Measurements from ENCODE around the gene SEPTIN3.

DNA sequence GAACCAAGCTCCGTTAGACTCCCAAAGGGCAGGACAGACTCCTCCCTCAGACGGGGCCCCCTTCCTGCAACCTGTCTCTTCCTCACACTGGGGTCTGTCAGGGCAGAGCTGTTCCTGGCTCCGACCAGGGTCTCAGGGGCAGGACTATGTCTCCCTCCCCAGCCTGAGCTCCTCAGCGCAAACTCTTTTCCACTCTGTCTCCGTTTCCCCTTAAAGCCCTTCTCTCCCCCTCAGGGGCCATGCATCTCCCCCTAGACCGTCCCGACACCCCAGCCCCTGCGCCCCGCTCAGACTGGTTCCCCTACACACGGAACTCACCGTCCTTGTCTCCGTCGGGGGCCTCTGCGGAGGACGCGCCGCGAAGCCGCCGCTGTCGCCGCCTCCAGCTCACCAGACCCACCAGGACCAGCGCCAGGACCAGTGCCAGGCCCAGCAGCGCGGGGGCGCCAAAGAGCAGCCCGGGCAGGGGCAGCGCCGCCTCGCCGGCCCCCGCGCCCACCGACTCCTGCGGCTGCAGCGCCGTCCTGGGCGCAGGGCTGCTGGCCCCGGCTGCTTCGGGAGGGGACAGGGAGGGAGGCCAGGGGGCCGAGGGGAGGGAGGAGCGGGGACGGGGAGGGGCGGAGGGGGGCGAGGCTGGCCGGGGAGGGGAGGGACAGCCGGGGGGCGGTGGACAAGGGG, 43.3 kb upstream of the SEPTIN3 start:
- TF ChIP-seq, protein P1, sequence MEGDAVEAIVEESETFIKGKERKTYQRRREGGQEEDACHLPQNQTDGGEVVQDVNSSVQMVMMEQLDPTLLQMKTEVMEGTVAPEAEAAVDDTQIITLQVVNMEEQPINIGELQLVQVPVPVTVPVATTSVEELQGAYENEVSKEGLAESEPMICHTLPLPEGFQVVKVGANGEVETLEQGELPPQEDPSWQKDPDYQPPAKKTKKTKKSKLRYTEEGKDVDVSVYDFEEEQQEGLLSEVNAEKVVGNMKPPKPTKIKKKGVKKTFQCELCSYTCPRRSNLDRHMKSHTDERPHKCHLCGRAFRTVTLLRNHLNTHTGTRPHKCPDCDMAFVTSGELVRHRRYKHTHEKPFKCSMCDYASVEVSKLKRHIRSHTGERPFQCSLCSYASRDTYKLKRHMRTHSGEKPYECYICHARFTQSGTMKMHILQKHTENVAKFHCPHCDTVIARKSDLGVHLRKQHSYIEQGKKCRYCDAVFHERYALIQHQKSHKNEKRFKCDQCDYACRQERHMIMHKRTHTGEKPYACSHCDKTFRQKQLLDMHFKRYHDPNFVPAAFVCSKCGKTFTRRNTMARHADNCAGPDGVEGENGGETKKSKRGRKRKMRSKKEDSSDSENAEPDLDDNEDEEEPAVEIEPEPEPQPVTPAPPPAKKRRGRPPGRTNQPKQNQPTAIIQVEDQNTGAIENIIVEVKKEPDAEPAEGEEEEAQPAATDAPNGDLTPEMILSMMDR (IDR thresholded peaks at IDR 0.05; ENCODE audit: poor library complexity), result peak; percentile 63
- TF ChIP-seq EZH2 (IDR thresholded peaks at IDR 0.05; ENCODE audit: borderline replicate concordance) (peak; percentile 62), EZH2phosphoT487 (IDR thresholded peaks at IDR 0.05; ENCODE audit: low read depth, severe bottlenecking, unreplicated experiment) (no peak)
